ENCODE results near the gene RAD9A. TPM values are rescaled to one million over a fixed set of nuclear protein-coding genes. Genes with fewer than 3 reads are reported as not detected.

Gene RAD9A
- total RNA-seq, 1 donor from 2014 or later, result 23.8 TPM

- intact Hi-C loops (cut with DNase I), result no loop called here
- no peak for ATAC-seq
- DNase-seq (ENCODE audit: low spot score), result no peak
Measured at GRCh38 chr11:67432655-67433349, 41.0 kb downstream of the RAD9A start.

- DNase-seq (ENCODE audit: low spot score) (no peak), ATAC-seq (no peak)
- intact Hi-C loops (cut with DNase I), result no loop called here
Measured at GRCh38 chr11:67433536-67434394, 42.0 kb downstream of the RAD9A start.

GRCh38 chr11:67434395-67434881 is 42.7 kb downstream of the RAD9A start:
- DNase-seq (ENCODE audit: low spot score), result no peak
- no peak for ATAC-seq
- intact Hi-C loops (cut with DNase I), result no loop called here

- ATAC-seq, result no peak
- intact Hi-C loops (cut with DNase I), result no loop called here
- DNase-seq (ENCODE audit: low spot score), result no peak
Measured at GRCh38 chr11:67435031-67435726, 43.4 kb downstream of the RAD9A start.

GRCh38 chr11:67435727-67436458 is 44.1 kb downstream of the RAD9A start:
- ATAC-seq (no peak), DNase-seq (ENCODE audit: low spot score) (no peak)
- intact Hi-C loops (cut with DNase I), result no loop called here

GRCh38 chr11:67436459-67437081 is 44.8 kb downstream of the RAD9A start:
- DNase-seq (ENCODE audit: low spot score) (no peak), ATAC-seq (no peak)
- intact Hi-C loops (cut with DNase I), result no loop called here

GRCh38 chr11:67437082-67437808 is 45.5 kb downstream of the RAD9A start, which contains the start of gene PTPRCAP:
Gene PTPRCAP (minus strand): TSS chr11:67437682. CDS start chr11:67437619, 63 bp downstream.
- intact Hi-C loops (cut with DNase I), result no loop called here
- DNase-seq (ENCODE audit: low spot score) (no peak), ATAC-seq (no peak)

- intact Hi-C loops (cut with DNase I), result no loop called here
- ATAC-seq, result no peak
- no peak for DNase-seq (ENCODE audit: low spot score)
Measured at GRCh38 chr11:67437809-67438157, 46.0 kb downstream of the RAD9A start.

GRCh38 chr11:67438158-67438902 is 46.5 kb downstream of the RAD9A start:
- intact Hi-C loops (cut with DNase I), result no loop called here
- ATAC-seq (no peak), DNase-seq (ENCODE audit: low spot score) (peak; percentile 59)

GRCh38 chr11:67439321-67440228 is 47.8 kb downstream of the RAD9A start:
- DNase-seq (ENCODE audit: low spot score) (peak; percentile 75), ATAC-seq (no peak)
- intact Hi-C loops (cut with DNase I), result no loop called here

GRCh38 chr11:67440229-67441097 is 48.7 kb downstream of the RAD9A start:
- ATAC-seq (no peak), DNase-seq (ENCODE audit: low spot score) (no peak)
- intact Hi-C loops (cut with DNase I), result no loop called here

GRCh38 chr11:67441098-67441563 is 49.3 kb downstream of the RAD9A start:
- DNase-seq (ENCODE audit: low spot score) (no peak), ATAC-seq (no peak)
- intact Hi-C loops (cut with DNase I), result no loop called here

- ATAC-seq, result no peak
- DNase-seq (ENCODE audit: low spot score), result no peak
- intact Hi-C loops (cut with DNase I), result no loop called here
Measured at GRCh38 chr11:67441731-67442351, 50.1 kb downstream of the RAD9A start.

GRCh38 chr11:67442504-67443404 is 51.0 kb downstream of the RAD9A start:
- intact Hi-C loops (cut with DNase I), result no loop called here
- ATAC-seq (no peak), DNase-seq (ENCODE audit: low spot score) (no peak)

Measured in sciatic nerve (tissue), 2 donors.